Activated naive CD4-positive, alpha-beta T cell treated with anti-CD3 and anti-CD28 coated beads, Interleukin-2, amount 50 U/mL, for 72 hours (primary cell): ENCODE results near the gene FAXDC2. TPM values are rescaled to one million over a fixed set of nuclear protein-coding genes. Genes with fewer than 3 reads are reported as not detected.
A peak's percentile ranks its signal among the peaks of the same experiment; 100 is the strongest.

ENCODE experiments used
- ATAC-seq, 2 donors: fragments of 150-1000 bp; cut with Tn5 transposase; 2 replicates each; pipeline ENCODE4 v1.10.0; 2021; ENCODE audit warnings: mild to moderate bottlenecking in 2 of 2, moderate library complexity in 2 of 2
- DNase-seq, 2 donors: peaks; one replicate each; pipeline ENCODE4 v3.0.0; 2021 to 2022; ENCODE audit warnings: low spot score in 2 of 2
- H3K27ac Mint-ChIP-seq, 2 donors: one replicate each; pipeline ENCODE4 v1.8.0; 2022; ENCODE audit warnings: mild to moderate bottlenecking in 2 of 2, mixed read lengths in 2 of 2
- H3K36me3 Mint-ChIP-seq, 2 donors: one replicate each; pipeline ENCODE4 v1.8.0; 2022; ENCODE audit warnings: mixed read lengths in 2 of 2
- H3K9me3 Mint-ChIP-seq, 2 donors: one replicate each; pipeline ENCODE4 v1.8.0; 2022; ENCODE audit warnings: mixed read lengths in 2 of 2
- total RNA-seq, 2 donors: library from RNA; stranded (reverse); gene quantifications; one replicate each; pipeline ENCODE4 v1.2.3, GENCODE V29; 2022

The FAXDC2 gene
- total RNA-seq, 2 donors from 2014 or later, result 0.57 TPM; not detected in 1

DNA sequence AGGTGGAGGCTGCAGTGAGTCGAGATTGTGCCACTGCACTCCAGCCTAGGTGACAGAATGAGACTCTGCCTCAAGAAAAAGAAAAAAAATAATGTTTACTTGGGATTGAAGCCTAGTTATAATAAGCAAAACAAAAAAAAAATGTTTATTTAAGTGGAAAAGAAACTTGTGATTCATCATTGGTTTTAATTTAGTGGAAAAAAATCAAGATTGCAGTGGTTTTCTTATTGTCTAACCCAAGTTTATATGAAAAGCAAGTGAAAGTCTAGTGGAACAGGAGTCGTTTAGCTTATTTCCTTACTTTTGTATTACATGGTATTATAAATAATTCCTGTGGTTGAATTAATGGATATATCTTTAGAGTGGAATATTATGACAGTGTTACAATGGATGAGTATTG lies 16.4 kb upstream of the FAXDC2 start:
- Mint-ChIP-seq H3K27ac (peak overlapping the region; percentile 26 to 68), H3K9me3 (no peaks in the 10 kb centered on the region), H3K36me3 (peaks cover 7 to 58% of the 10 kb centered on the region in 2 donors)
- DNase-seq, result no peak
- ATAC-seq, result no peak

DNA sequence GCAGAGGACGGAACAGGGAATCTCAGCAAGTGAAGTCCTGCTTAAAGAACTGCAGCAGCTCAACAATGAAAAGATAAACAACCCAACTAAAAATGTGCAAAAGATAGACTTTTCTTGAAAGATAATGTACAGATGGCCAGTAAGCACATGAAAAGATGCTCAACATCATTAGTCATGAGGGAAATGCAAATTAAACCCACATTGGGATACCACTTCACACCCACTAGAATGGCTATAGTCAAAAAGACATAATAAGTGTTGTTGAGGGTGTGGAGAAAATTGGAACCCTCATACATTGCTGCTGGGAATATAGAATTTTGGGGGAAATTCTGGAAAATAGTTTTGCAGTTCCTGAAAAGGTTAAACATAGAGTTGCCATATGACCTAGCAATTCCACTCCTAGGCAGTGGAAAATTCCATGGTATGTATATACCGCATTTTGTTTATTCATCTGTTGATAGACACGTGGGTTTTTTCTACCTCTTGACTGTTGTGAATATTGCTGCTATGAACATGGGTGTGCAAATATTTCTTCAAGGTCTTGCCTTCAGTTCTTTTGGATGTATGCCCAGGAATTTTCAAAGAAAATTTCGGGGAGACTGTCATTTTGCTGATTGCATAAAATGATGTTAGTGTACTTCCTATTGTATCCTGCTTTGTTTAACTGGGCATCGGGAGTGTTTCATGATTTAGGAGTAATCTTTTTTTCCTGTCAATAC lies 15.2 kb upstream of the FAXDC2 start:
- peaks cover 1 to 58% of the 10 kb centered on the region in 2 donors for H3K36me3 Mint-ChIP-seq

DNA sequence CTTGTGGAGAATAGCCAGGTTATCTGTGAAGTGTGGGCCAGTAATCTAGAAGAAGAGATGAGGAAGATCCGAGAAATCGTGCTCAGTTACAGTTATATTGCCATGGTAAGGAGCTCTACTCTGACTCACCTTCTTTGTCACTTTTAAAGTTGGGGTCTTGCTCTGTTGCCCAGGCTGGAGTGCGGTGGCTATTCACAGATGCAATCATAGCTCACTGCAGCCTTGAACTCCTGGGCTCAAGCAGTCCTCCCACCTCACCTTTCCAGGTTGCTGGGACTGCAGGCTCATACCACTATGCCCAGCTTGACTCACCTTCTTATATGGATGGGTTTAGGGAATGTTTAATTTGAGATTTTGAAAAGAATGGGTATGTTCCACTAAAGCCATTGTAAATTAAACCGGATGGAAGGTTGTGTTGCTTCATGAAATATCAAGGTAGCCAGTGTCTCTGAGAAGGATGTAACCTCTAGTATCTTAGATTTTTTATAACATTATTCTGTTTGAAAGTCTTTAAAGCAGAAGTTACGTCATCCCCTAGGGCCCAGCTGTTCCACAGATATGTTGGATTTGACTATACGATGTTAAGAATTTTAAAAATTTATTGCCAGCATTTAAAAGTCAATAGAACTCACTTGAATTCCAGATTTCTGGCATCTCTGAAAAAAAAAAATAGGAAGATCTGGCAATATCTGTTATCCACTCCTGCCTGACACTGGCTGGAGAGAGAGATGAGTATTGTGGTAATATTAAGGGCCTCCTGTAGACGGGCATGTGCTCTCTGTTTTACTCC lies 13.1 kb upstream of the FAXDC2 start:
- no peaks in the 10 kb centered on the region for H3K9me3 Mint-ChIP-seq
- DNase-seq (no peak), ATAC-seq (no peak)
- H3K27ac Mint-ChIP-seq, result peak overlapping the region in 1 of 2 donors; percentile 74
- peaks cover 20 to 71% of the 10 kb centered on the region in 2 donors for H3K36me3 Mint-ChIP-seq

More for the DNA sequence above, 15.2 kb upstream of the FAXDC2 start:
- H3K9me3 Mint-ChIP-seq, result no peaks in the 10 kb centered on the region
- no peak for DNase-seq
- H3K27ac Mint-ChIP-seq, result peak overlapping the region in 1 of 2 donors; percentile 68
- peak; percentile 53 to 55 for ATAC-seq

DNA sequence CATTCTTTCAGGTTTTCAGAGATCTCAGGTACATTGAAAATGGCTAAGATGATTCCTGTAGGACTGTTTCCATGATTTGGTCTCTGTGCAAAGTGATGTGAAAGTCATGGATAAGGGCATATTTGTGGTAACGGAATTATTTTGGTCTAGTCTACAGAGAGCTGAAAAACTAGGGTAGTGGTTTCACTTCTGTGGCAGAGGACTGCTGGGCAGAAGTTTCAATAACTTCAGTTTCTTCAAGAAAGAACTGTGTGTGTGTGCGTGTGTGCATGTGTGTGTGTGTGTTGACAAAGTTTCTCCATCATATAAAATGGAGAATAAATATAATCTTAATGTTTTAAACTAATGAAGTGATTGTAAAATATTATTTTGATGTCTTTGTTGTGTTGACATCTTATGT lies 12.4 kb upstream of the FAXDC2 start:
- Mint-ChIP-seq H3K36me3 (peaks cover 24 to 74% of the 10 kb centered on the region in 2 donors), H3K9me3 (no peaks in the 10 kb centered on the region), H3K27ac (peak overlapping the region; percentile 62 to 81)
- ATAC-seq (no peak), DNase-seq (no peak)

DNA sequence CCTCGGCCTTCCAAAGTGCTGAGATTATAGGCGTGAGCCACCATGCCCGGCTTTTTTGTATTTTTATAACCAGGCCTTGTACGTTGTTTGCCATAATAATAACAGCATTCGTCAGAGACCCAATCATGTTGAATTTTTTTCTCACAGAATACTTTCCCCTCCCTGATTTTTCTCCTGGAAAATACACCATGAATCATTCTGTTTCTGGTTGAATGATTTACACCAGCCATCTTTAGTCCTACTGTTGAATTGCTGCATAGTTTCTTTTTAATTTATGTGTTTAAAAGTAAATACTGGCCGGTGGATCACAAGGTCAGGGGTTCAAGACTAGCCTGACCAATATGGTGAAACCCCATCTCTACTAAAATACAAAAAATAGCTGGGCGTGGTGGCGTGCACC lies 11.5 kb upstream of the FAXDC2 start:
- ATAC-seq, result no peak
- no peak for DNase-seq
- H3K9me3 Mint-ChIP-seq, result no peaks in the 10 kb centered on the region
- H3K36me3 Mint-ChIP-seq, result peaks cover 24 to 74% of the 10 kb centered on the region in 2 donors
- peak overlapping the region; percentile 62 to 79 for H3K27ac Mint-ChIP-seq

DNA sequence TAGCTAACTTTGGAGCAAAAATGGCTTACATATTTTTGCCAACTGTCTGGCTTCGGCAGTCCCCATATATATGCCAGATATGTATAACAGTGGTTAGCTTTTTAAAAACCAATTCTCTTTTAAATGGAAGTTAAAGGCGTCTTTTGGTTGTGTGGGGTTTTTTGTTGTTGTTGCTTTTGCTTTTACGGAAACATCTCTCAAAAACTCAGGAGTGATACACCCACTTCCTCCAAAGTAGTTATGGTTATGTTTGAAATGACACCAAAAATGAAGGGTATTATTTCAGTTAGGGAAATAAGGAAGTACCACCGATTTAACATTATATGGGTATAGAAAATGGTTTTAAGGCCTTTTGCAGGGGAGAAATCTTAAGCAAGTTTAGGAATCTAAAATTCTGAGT lies 10.4 kb upstream of the FAXDC2 start:
- Mint-ChIP-seq H3K36me3 (peaks cover 24 to 68% of the 10 kb centered on the region in 2 donors), H3K9me3 (no peaks in the 10 kb centered on the region), H3K27ac (peak overlapping the region; percentile 88 to 91)
- no peak for ATAC-seq
- DNase-seq, result no peak

DNA sequence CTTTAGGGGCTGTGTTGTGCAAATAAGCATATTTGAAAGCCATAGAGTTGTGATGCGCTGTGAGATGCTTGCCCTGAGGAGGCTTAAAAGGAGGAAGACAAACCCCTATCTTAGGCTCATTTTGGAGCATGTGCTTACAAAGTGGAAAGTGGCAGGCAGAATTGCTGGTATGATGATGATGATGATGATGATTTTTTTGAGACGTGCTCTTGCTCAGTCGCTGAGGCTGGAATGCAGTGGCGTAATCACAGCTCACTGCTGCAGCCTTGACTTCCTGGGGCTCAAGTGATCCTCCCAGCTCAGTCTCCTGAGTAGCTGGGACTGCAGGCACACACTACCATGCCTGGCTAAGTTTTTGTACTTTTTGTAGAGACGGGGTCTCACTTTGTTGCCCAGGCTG lies 9.7 kb upstream of the FAXDC2 start:
- no peaks in the 10 kb centered on the region for H3K9me3 Mint-ChIP-seq
- peak overlapping the region; percentile 78 to 91 for H3K27ac Mint-ChIP-seq
- peaks cover 24 to 61% of the 10 kb centered on the region in 2 donors for H3K36me3 Mint-ChIP-seq
- ATAC-seq (no peak), DNase-seq (no peak)

DNA sequence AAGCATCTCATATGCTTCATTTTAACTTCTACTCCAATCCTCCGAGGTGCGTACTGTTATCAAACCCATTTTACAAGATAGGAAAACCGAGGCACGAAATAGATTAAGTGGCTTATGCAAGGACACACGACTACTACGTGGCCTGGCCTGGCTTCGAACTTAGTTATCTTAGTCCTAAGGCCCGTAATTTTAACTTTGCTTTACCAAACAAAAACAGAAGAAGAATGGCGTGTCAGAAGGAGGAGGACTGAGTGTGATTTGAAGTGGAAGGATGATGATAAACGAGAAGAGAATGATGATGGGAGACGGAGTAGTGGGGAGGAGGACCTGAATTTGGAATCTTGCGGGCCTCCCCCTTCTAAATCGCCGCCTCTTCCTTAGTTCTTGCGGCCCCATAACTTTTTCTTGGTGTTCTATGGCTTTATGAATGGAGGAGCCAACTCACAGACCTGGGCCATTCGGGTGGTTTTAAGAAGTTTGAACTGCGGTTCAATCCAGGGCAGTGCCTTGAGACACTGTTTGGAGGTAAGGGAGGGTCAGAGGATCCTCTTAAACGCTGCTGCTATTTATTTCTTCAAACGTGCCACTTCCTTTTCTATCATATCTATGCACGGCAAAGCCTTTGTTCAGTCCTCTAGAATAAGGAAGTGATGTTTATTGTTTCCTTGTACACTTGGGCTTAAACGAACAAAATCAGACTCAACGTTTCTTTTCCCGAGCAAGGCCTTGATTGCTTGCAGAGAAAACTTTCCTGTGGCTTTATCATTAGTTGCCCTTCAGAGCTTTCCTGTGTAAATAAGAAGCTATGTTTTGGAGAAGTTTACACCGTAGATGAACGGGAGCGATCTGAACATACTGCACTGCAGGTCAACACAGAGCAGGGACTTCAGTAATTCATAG lies 8.8 kb upstream of the FAXDC2 start:
- Mint-ChIP-seq H3K36me3 (peaks cover 24 to 53% of the 10 kb centered on the region in 2 donors), H3K9me3 (no peaks in the 10 kb centered on the region), H3K27ac (peak overlapping the region; percentile 91 to 96)
- no peak for DNase-seq
- ATAC-seq, result no peak

DNA sequence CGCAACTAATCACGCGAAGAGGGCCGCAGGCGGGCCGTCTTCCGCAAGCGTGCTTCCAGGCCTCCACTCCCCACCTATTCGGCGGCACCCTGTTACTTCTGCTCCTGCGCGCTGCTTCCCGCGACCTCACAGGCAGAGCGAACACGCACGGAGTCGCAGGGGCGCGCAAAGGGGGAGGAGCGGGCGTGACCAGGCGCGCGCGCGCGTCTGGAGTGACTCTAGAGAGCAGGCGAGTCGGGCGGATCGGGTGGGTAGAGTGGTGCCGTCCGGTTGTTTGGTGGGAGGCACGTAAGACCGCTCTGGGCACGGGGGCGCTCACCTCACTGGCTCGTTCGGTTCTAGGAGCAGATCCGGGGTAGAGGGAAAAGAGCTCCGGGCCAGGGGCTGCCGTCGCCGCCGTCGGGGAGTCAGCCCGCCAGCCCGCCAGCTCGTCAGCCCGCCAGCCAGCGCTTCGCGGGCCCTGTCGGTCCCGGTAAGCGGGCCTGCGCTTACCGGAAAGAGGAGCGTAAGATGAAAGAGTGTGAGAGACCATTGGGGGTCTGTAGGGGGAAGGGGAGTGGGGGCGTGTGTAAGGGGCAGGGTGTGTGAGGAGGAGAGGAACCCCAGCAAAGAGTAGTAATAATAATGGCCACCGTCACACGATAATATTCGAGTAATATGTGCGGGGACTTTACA lies 8.0 kb upstream of the FAXDC2 start, which contains the start of gene CNOT8:
Gene CNOT8, plus strand, starts transcription at position 331 of the 675 bp plus-strand sequence. CDS start 4,652 bp downstream, outside the sequence.
- H3K27ac Mint-ChIP-seq, result peak within 1 kb of the TSS; percentile 91 to 96
- no peaks in the 10 kb centered on the region for H3K9me3 Mint-ChIP-seq
- peak; percentile 86 to 88 for ATAC-seq
- peak; percentile 95 to 97 for DNase-seq
- peaks cover 24 to 46% of the 10 kb centered on the region in 2 donors for H3K36me3 Mint-ChIP-seq

DNA sequence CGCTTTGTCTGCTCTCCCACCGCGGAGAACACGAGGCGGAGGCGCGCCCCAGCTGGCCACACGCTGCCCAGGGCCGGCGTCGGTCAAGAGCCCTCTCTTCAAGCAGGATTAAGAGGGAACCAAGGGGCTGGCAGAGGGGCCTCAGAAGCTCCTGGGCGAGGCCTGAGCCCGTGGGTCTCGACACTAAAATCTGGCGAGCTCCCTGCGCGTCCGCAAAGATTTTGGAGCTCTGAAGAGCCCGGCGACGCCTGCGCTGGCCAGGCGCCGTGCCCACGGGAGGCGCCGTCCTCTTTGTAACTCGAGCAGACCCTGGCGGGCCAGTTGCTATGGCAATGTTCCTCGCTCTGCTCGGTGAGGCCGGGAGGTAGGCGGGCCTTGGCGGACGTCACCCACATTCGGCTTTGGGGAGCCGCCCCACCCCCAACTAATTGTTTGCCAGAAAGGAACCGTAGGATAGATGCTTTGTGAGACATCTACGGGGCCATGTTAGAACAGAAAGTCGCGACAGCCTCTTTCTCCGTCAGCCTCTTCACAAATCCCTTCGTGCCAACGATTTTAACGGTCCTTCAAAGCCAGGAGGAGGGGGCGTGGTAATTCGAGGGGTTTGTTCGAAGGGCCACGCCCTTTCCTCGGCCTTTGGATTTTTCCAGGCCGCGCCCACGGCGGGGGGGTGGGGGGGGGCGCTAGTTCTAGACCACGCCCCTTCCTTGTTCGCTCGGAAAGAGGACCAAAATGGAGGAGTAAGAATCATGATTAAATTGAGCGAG lies 7.3 kb upstream of the FAXDC2 start:
- Mint-ChIP-seq H3K9me3 (no peaks in the 10 kb centered on the region), H3K36me3 (peaks cover 24 to 38% of the 10 kb centered on the region in 2 donors), H3K27ac (peak overlapping the region; percentile 91 to 96)
- DNase-seq, result peak; percentile 82 to 85
- ATAC-seq, result peak; percentile 71 to 73

DNA sequence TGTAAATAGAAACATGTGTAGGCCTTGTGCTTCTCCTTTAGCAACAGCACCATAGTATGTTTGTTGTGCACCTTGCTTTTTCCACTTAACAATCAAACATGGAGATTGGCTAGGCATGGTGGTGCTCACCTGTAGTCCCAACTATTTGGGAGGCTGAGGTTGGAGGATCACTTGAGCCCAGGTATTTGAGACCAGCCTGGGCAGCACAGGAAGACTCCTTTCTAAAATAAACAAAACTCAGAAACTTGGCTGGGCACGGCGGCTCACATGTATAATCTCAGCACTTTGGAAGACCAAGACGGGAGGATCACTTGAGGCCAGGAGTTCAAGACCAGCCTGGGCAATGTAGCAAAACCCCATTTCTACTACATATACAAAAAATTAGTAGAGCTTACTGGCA lies 948 bp upstream of the FAXDC2 start:
- DNase-seq, result no peak
- H3K27ac Mint-ChIP-seq, result no peak overlapping the region
- ATAC-seq, result no peak
- H3K9me3 Mint-ChIP-seq, result no peaks in the 10 kb centered on the region
- no peaks in the 10 kb centered on the region for H3K36me3 Mint-ChIP-seq

DNA sequence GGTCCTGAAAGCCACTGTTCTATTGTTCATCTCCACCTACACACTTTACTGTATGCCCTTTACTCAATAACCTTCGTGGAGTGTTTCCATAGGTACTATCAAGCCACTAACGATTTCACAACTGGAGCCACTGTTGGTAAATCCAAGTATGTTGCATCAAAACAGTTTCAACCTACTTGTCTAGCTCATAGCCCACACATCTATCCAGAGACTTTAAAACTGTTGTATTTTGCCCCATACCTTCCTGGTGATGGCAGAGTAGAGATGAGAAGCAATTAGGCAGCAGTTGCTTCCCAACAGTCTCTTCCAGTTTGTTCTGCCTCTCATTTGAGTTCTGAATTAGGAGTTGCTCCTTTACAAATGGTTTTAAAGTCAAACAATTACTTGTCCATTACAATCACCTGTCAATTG lies 607 bp downstream of the FAXDC2 start:
- ATAC-seq (peak in 1 of 2 donors; percentile 24), DNase-seq (no peak)
- Mint-ChIP-seq H3K9me3 (no peaks in the 10 kb centered on the region), H3K36me3 (no peaks in the 10 kb centered on the region), H3K27ac (no peak overlapping the region)

DNA sequence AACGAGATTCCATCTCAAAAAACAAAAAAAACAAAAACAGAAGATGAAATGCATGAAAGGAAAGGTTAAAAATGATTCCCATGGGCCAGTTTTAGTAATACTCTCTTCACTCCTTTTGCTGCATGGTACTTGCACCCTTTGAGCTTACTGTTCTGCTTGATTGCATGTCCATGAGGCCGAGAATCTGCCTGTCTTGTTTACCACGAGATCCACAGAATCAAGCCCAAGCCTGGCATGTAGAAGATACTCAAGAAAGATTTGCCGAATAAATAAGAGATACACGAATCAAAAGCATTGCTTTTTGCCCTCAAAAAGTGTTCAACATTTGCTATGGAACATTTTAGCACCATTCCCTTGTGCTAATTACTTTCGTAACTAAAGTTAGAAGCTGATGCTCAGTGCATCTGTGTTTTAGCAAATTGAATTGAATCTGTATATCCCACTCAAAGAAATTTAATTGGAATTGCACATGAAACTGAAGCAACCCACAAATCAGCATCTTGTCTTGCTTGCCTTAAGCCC lies 1.1 kb downstream of the FAXDC2 start:
- ATAC-seq (no peak), DNase-seq (no peak)
- no peak overlapping the region for H3K27ac Mint-ChIP-seq
- H3K36me3 Mint-ChIP-seq, result no peaks in the 10 kb centered on the region
- no peaks in the 10 kb centered on the region for H3K9me3 Mint-ChIP-seq

DNA sequence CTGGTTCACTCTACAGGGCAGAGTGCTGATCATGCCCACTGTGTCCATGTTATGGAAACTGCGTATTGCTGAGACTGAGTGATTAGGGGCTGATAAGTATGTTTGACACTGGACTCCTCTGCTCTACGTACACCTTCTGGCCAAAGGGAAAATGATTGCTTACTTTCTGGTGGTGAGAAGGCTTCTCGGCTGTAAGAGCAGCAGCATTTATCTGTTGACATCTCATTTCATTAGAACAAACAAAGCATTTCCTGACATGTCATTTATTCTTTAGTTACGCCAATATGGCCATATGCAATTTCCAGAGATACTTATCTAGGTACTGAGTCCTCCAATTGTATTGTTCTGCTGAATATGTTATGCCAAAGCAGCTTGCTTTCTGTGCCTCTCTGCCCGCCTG lies 5.6 kb downstream of the FAXDC2 start:
- no peak overlapping the region for H3K27ac Mint-ChIP-seq
- DNase-seq (no peak), ATAC-seq (no peak)
- no peaks in the 10 kb centered on the region for H3K9me3 Mint-ChIP-seq
- H3K36me3 Mint-ChIP-seq, result no peaks in the 10 kb centered on the region
